NCI-H1417 (cell line): ENCODE data around the gene SORCS2.
"Not testable (repeated sequence)": the region's sequence is repeated elsewhere in the genome, so short reads cannot be mapped to it uniquely, and the experiment has no call there.

Experiments
- DNase-seq, 3 experiments: peaks; one replicate each; lab custom pipeline; 2025; lab: John Stamatoyannopoulos, UW

The SORCS2 gene

DNA sequence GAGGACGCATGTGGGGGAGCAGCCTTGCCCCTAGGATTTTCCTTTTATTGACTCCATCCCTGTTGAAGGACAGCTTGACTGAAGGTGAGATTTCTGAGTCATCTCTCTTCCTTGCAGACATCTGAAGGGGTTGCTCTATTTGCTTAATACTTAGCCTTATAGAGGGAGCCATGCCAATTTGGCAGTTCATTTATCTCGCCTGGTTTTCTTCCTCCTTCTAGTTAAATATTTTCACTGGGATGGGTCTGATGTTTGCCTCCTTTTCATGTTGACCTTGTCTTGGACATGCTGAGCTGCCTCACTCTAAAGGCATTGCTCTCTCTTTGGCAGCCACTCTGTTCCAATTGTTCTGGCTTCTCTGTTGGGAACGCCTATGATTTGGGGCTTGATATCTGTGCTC, 393.4 kb downstream of the SORCS2 start:
- no peak for DNase-seq

DNA sequence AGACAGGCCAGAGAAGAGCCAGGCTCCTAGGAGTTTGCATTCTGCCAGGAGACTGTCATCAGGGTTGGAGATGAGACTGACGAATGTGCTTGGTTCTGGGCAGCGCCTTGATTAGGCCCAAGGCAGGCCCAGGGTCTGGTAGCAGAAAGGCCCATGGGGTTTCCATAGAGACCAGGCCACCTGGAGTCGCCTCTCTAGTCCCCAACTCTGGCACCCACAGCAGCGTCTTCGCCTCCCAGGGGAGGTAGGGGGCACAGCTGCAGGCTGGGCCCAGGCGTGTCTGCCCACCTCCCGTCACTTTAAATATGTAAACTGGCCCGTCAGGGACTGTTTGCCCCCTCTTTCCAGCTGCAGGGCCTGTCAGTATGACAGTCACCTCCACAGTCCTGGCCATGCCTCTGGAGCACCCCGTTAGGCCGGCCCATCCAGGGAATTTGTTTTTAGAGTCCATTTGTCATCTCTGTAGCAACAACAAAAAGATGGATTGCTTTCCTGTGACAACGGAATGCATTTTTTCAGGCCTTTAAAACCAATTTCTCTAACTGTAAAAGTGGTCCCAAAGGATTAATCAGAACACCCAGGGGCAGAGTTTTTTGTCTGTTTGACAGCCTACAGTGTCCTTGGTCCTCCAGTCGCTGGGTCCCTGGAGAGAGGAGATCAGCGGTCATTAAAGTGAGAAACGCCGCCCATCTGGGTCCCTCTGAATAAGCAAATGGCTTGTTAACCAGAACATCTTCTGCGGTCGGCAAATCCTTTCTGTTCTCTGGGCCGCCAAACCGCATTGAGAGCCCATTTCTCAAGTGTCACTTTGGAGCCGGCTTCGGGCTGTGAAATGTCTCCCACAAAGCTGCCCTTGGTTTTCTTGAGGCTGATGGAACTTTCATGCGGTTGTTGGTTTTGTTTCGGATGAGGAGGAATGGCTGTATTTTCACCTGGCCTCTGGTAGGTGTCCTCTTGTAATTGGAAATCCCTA, 395.4 kb downstream of the SORCS2 start:
- DNase-seq: peak in 1 of 3 experiments; percentile 91

DNA sequence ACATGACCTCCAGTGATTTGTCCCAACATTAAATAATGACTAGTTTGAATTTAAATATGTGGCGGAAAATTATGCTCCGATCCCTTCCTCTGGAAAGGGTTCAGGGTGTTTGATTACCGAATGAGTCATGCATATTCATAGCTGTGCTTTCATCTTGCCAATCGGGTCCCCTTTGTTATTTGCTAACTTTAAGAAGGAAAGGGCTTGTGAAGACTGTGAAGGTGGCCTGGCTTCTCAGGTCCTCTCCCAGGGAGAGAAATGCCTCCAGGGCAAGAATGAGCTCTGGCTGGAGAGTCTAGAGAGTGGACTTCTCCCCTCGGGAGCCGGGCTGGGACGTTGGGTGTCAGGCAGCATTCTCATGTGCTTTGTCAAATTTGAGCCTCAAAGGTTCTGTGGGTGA, 397.9 kb downstream of the SORCS2 start:
- no peak for DNase-seq

DNA sequence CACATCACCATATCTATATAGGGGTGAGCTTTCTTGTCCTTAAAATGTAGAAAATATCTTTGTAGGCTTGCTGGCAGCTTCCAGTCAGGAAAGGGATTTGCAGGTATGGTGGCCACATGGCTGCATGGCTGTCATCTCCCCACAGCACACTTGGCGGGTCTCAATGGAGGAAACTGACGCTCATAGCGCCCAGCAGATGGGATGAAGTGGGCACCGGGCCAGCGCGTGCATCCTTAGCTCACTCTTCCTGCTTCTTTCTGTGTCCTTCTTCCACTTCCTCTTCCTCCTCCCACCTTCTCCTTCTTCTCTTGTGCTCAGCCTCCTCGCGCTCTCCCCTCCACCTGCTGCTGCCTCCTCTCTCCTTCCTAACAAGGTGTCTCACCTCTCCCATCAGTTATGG, 398.6 kb downstream of the SORCS2 start:
- DNase-seq: no peak

DNA sequence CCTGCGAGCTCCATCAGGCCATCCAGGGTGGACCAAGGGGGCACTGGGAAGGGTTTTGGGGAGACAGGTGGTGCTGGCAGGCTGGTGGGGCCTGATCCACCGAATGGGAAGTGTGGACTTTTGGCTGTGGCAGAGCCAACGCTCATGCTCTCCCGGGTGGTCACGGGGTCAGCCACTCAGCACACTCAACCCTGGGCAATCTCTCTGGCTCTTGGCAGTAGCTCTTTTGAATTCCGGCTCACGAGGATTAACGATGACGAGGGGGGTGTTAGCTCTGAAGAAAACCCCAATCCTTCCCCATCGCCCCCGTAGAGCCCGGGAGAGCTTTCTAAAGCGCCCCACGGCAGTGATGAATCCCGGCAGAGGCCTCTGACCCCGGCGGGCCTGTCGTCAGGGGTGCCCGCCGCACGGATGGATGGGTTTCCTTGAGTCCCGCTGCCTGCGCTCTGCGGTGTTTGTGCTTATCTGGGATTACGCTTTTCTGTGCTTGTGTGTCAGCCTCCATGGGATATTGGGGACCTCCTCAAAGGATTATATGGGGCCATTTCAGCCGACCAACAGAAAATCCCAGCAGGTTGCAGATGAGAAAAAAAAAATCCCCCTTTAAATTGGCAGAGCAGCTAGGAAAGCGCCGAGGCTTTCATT, 399.2 kb downstream of the SORCS2 start:
- no peak for DNase-seq

DNA sequence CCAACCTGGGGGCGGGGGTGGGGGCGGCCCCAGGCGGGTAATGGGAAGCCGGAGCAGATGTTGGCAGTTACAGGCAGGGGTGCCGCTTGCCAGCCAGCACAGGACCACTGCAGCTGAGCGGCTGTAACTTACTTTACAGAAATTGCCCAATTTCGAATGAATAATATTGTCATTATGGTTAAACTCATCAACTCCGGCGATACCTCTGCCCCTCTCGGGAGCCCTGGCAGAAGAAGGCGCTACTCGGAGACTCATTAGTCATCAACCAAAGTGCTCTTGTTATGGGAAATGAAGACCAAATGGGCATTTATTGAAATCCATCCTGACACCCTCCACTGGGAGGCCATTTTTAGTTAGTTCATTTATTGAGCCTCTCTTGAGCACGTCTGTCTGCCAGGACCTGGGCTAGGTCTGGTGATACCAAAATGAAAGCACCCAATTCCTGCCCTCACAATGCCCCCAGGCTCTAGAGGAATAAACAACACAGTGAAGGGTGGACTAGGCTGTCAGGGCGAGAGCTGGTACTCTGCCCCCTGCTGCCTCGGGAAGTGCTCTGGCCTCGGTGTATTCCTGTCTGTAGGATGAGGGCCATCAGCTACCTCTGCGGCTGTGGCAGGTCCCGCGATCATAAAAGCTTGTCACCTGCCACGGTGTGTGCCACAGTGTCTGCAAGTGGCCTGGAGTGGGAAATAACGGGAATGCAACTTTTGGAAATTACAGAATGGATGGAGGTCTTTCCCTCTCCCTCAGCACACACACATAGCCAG, 401.5 kb downstream of the SORCS2 start:
- DNase-seq: peak; percentile 17 to 65 (median 41)

DNA sequence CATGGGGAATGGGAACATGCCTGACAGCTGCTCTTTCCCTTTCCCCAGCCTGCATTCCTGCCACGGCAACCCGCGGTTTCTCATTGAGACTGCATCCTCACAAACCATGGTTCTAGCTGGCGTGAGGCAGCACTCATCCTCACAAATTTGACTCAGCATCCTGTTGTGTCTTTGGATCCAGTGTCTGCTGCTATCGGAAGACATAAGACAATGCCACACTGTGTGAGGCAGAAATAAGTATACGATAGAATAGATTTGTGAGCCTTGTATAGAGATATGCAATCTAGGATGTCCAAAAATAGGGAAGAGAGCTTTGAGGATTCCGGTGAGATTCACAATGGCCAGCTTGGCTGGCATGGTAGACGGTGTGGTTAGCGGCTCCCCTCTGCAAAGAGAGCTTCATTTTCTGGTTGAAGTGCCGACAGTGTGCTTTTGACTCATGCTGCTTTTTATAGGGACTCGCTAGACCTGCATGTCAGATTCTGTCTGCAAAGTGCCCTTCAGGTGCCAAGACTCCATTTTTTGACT, 403.7 kb downstream of the SORCS2 start:
- DNase-seq: no peak

DNA sequence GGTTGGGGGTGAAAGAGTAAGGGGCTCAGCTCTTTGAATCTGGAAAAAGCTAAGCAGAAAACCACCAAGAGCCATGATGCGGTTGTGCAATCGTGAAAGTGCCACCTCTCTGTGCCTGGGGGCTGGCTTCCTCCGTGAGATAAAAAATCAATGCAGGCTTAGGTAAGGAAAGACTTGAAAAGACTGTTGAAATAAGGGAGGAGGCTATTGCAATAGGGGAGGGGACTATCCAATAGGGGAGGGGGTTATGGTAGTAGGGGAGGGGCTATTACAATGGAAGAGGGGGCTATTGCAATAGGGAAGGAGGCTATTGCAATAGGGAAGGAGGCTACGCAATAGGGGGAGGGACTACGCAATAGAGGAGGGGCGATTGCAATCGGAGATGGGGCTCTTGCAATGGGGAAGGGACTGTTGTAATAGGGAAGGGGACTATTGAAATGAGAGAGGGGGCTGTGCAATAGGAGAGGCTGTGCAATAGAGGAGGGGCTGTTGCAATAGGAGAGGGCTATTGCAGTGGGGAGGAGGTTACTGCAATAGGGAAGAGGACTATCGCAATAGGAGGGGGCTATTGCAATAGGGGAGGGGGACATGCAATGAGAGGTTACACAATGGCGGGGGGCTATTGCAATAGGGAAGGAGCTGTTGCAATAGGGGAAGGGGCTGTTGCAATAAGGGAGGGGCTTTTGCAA, 404.7 kb downstream of the SORCS2 start:
- DNase-seq: no peak

DNA sequence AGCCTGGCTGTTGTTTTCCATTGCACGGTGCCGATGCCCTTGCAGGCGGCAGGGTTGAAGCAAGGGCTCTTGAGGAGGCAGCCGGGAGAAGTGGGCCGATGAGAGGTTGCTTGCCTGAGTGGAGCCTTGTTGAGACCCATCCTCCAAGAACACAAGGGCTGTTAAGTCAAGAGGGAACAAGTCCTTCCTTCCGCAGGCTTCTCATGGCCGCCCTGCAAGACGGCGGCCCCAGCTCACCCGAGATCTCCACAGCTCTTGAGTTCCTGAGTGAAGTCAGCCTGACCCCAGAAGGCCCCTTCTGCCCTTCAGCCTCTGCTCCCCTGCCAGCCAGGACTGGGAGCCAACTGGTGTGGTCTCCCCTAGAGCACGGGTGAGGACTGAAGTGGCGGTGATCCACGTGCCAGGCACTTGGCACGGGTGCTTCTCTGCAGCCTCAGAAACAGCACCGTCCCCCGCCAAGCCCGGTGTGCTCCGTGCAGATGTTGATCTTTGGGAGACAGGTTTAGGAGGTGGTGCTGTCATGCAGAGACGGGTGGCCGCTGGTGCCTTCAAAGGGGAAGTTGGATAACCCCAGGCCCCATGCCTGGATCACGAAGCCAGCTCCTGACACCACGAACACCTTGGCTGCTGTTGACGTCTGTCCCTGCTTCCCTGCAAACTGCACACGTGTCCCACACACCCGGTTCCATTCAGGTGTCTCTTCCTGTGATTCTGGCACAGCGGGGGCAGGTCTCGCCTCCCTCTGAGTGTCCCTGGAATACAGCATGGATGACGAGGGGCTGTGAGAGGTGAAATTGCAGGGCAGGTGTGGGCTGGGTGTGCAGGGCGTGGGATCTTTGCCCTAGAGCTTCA, 406.8 kb downstream of the SORCS2 start:
- peak in 1 of 3 experiments; percentile 92 for DNase-seq

DNA sequence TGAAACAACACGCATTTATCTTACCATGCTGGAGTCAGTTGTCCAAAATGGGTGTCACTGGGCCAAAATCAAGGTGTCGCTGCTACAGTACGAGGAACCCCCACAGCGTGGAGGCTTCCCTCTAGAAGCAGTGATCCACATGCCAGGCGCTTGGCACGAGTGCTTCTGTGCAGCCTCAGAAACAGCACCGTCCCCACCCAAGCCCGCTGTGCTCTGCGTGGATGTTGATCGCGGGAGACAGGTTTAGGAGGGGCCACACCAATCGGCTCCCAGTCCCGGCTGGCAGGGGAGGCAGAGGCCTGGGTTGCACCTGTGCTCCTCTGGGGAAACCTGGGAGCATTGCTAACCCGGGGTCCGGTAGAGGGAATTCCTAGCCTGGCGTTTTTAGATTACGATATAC, 407.9 kb downstream of the SORCS2 start:
- DNase-seq: no peak

DNA sequence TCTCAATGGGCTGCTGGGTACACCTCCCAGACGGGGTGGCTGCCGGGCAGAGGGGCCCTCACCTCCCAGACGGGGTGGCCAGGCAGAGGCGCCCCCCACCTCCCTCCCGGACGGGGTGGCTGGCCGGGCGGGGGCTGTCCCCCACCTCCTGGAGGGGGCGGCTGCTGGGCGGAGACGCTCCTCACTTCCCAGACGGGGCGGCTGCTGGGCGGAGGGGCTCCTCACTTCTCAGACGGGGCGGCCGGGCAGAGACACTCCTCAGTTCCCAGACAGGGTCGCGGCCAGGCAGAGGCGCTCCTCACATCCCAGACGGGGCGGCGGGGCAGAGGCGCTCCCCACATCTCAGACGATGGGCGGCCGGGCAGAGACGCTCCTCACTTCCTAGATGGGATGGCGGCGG, 409.8 kb downstream of the SORCS2 start:
- DNase-seq: not testable (repeated sequence)

DNA sequence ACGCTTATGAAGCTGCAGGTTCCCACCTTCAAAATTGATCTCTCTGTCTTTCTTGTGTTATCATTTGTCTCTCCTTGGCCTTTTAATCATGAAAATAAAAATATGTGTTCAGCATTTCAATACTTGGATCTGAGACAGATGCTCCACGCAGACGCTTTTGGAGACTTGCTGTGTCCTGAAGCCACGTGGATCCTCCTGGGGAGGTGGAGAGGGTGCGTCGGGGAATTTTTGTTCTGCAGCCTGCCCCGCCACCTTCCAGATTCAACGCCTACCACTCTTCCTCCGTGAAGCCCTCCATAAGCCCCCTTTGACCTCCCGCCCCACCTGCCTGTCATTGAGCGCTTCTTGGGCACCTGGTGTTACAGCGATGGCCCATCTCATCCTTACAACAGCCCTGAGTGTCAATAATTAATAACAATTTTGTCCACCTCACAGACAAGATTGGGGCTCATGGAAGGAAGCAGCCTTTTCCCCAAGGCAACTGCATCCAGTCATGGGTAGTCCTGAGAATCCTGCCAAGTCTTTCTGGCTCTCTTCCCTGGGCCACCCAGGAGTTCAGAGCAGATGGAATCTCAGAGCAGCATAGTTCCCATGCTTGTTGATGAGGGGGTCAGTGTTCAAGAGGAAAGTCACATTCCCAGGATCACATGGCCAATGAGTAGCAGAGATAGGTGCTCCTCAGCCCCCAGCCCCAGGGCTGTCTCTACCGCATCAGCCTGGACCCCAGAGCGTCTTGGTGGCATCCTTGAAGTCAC, 415.0 kb downstream of the SORCS2 start:
- no peak for DNase-seq

DNA sequence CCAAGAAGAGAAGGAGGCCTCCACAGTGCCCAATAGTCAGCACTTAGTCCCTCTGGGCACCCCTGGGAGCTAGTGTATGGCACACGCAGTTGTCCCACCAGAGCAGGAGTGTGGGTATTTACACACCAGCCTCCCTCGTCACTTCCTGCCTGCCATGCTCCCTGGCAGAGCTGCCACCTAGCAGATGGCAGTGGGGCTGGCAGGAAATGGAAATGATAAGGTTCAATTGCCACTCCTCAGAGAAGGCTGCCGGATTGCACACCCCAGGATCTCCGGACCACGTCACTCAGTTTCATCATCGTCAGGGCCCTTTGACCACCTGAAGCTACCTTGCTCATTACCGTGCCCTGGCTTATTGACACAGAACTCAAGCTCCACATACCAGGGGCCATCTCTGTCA, 415.7 kb downstream of the SORCS2 start:
- peak in 1 of 3 experiments; percentile 15 for DNase-seq

DNA sequence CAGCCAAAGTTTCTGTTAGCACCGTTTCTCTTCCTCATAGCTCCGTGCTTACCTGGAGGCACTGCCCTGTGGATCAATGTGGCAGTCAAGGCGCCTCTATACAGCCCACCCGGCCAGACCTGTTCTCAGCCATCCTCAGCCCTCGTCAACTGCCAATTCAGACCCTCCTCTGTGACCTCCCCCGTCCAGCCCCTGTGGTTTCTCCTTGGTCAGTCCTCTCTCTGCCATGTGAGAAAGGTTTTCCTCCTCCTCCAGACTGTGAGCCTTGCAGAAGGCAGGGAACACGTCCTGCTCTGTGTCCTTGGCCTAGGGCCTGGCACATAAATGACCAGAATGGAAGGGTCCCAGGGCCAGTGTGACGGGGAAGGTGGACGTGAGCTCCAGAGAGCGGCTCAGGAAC, 417.0 kb downstream of the SORCS2 start:
- no peak for DNase-seq

DNA sequence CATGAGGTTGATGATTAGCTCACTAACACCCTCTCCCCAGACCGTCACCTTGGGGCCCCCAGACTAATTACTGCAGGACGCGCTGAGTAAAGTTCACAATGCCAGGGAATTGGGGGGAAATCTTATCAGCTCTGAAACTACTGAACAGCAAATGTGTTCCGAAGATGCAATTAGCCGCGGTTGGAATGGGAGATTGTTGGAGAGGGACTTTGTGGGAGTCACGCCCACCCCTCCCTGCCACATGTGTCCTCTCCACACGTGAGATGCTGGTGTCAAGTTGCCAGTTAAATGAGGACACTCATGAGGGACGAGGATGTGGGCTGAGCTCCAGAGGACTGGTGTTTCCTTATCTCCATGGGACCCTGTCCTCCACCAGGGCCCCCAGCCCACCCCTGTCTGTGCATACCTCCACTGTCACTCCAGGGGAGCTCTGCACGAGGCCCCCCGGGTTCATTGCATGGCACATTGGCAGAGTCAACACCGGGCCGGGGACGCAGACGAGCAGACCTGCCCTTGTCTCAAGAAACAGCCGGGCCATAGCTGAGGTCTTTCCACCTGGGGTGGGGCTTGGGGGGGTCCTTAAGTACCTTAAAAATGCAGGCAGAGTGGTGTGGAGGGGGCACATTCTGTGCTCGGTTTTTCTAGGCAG, 417.8 kb downstream of the SORCS2 start:
- no peak for DNase-seq

DNA sequence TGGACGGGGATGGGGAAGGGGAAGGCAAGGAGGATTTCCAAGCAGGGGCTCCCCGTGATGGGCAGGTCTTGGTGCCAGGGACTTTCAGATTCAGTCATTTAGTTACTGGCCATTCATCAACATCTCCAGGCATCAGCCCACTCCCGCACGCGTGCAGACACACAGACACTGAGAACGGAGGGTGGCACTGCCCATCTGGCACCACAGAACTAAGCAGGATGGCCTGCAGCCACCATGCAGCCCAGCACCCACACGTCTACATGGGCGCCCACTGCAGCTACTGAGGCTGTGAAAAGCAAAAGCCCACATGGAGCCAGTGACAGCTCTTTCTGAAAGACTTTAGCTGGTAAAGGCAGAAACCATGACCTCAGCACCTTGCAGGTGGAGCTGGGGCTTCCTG, 418.5 kb downstream of the SORCS2 start:
- DNase-seq: no peak

DNA sequence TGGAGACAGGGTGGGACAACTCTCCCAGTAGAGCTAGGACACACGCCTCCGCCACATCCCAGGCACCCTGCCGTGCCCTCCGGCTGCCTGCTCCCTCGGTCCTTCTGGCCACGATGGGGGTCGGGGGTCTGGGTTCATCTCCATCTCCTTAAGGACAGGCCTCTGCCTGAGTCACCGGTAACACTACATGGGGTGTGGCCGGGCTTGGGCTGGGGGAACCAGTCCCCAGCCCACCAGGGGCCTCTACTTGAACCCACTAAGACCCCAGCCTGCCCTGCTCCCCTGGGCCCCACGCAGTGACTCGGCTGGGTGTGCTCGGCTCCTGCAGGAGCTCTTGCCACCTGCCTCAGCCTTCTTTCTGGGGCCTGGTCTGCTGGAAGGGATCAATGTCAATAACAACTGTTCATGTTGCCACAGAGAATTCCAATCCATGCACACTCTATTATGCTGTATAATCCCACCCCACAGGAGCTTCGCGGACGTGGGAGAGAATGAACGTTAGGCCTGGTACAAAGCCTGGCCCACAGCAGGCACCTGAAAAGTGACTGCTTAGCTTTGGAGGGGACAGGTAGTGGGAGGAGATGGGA, 420.1 kb downstream of the SORCS2 start:
- no peak for DNase-seq

DNA sequence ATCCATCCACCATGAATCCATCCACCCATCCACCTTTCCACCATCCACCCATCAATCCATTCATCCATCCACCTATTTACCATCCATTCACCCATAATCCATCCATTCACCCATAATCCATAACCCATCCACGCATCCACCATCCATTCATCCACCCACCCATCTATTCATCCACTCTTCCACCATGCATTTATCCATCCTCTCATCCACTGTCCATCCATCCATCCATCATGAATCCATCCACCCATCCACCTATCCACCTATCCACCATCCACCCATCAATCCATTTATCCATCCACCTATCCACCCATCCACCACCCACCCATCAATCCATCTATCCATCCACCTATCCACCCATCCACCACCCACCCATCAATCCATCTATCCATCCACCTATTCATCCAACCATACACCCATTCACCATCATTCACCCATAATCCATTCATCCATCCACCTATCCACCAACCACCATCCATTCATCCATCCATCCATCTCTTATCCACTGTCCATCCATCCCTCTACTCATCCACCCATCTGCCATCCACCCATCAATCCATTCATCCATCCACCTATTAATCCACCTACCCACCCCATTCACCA, 422.1 kb downstream of the SORCS2 start:
- DNase-seq: no peak

DNA sequence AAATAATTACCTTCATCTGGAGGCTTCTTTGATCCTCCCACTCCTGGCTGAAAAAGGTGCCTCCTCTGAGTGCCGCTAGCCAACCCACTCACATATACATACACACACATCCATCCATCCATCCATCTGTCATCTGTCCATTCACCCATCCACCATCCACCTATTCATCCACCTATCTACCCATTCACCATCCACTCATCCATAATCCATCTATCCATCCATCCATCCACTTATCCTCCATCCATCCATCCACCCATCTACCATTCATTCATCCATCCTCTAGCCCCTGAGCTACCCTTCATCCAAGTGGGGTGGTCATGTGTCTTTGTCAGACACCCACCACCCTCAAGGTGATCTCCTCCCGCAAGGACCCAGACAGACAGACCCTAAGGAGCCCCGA, 423.9 kb downstream of the SORCS2 start:
- no peak for DNase-seq
